HG03064 (cell line): ENCODE data around the gene GGACT.
"Not testable (repeated sequence)": the region's sequence is repeated elsewhere in the genome, so short reads cannot be mapped to it uniquely, and the experiment has no call there.

ENCODE experiments used
- ATAC-seq: cut with Tn5 transposase; IDR thresholded peaks from one replicate; pipeline ENCODE4 v1.9.1; 2021; ENCODE audit warnings: low read depth; ENCODE audit not compliant: unreplicated experiment

GGACT gene

DNA sequence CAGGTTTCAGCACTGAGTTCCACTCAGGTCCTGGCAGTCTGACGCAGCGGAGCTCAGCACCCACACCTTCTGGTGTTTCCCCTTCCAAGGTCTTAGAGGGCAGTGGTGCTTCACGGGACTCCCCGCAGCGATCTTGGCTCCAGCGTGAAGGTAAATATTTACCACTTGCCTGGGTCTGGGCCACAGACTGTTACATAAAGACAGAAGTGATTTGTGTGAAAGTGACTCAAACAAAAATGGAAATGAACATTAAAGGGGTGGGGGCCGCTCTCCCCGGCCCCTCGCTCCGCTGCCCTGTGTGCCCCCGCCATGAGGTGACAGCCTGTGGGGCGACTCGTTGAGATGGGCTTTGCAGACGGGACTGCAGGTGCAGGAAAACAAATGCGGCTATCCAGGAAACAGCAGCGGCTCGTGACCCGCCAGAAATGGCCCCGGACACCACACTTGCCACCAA, 55.0 kb downstream of the GGACT start:
- ATAC-seq, result no peak

DNA sequence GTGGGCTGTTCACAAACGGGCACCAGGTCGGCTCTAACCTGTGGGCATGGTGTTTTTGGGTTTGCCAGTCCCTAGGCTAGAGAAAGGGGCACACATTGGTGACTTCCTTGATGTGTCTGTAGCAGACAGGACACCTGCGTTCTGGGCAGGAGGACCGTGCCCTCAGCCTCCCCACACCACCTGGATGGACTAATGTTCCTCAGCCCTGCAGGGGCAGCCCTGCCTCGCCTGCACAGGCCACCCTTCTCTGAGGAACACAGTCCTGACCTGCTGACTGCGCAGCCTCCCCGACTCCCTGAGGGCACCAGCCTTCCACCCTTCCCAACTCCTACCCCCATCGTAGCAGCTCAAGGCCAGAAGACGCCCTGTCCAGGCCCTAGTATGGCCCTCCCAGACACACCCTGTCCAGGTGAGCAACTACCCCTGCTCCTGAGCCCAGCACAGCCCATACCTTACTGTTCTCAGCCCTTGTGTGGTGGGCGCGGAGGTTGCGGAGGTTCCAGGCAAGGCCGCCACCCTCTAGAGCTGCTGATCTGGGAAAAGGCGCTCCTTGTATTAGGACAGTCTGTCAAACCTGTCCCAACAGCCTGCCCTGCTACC, 55.7 kb downstream of the GGACT start:
- no peak for ATAC-seq

DNA sequence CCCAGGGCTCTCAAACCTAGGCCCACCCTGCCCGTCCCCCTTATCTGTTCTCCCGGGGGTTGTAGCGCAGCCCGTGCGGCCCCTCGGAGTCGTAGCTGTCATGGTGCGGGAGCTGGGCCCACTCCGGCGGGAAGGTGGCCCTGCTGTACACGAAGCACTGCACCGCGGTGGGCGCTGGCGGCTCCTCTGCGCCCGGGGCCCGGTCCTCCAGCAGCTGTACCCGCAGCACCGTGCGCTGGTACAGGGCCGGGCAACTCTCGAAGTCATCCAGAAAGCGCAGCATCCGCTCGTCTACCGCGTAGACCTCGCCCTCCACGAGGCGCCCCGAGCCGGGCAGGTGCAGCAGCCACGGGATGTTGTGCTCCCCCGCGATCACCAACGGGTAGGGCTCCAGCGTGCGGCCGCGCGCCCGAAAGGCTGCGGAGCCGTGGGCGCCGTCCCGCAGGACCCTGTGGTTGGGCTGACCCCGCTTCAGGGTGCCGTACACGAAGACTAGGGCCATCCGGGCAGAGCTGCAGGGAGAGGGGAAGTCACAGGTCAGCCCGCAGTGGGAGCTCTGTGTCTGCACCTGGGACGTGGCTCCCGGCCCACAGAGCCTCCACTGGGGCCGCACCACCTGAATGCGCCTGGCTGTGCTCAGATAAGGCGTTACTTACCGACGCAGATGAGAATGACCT, 56.4 kb downstream of the GGACT start:
- no peak for ATAC-seq

DNA sequence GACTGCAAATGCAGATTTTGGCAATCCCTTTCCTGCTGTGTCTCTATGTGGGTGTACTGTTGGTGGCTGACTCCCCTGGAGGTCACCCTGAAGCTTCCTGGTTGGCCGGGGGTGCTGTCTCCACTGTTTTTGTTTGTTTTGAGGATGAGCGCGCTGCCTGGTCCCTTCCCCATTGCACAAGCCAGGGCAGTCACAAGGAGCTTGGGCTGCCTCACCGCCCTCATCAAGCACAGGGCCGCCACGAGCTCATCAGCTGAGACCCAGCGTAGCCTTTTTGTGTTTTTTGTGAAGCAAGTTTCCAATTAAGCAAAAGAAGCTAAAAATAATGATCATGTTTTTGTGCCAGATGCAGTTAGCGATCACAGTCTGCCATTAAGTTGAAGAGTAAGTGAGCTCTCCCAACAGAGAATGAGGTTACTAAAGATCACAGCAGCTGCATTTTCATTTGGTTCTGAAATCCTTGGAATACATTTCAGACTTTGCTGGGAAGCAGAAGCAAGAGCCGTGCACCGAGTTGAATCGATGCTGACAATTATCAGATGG, 57.8 kb downstream of the GGACT start:
- ATAC-seq, result no peak

DNA sequence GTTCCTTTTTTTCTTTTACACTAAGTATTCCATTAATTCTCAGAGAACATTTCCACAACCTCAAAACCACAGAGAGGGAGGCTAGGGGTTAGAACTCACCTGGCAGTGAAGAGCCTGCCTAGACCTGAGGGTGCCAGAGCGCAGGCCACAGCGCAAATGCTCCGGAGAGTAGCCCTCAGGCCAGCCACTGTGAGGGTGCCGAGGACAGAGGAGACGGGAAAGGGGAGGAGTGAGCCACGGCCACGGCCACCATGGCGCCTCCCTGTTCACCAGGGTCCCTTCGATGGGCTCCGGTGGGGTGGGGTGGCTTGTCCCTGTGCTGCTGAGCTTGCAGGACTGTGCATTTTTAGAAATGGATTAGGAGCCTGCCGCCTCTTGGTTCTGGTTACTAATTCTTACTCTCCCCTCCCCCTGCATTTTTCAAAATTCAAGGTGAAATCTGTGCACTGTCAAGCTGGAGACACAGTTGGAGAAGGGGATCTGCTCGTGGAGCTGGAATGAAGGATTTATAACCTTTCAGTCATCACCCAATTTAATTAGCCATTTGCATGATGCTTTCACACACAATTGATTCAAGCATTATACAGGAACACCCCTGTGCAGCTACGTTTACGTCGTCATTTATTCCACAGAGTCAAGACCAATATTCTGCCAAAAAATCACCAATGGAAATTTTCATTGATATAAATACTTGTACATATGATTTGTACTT, 58.8 kb downstream of the GGACT start:
- no peak for ATAC-seq

DNA sequence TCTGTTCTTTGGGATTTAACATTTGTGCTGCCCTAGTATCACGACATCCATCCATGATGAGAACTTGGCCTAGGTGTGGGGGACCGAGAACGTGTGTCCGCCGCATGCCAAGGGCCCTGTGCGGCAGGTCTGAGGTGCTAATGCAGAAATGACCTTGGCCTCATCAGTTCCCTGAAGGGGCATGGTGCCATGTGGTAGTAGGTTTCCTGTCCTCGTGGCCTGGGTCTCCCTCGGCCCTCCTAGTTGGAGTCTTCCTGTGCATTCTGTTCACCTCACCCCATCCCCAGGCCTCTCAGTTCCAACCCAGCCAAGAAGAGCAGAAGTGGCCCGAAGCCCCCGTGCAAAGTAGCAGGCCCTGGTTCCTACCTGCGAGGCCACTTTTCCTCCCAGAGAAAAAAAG, 59.8 kb downstream of the GGACT start:
- no peak for ATAC-seq

DNA sequence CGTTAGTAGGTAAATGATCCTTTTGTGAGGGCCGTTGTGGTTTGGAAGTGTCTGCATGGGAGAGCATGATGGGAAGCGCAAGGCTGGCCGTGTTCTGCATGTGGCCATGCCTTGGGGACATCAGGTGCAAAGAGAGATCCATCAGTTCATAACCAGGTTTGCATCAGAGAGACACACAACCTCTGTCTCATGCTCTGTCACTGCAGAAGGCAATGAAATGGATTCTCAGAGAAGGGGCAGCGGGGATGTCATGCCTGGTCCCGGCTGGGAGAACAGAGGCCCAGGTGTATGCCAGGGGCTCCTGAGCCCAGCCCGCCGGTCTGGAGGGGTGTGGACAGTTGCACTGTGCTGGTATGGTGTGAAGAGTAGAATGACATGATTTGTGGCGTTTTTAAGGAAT, 60.2 kb downstream of the GGACT start:
- ATAC-seq, result no peak

DNA sequence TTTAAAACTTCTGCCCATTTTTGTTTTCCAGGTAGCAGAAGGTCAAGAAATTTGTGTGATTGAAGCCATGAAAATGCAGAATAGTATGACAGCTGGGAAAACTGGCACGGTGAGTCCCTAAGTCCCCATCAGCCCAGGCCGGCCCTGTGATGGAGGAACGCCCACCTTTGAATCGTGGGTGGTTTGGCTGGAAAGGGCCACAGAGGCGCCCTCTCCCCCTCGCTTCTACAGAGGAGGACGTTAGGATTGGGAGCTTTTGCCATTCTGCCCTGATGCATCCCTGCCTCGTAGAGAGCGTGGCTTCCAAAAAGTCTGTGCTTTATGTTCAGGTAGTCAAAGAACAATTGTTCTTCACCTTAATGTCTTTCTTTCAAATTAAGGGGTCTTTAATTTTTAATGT, 60.9 kb downstream of the GGACT start:
- ATAC-seq, result no peak

DNA sequence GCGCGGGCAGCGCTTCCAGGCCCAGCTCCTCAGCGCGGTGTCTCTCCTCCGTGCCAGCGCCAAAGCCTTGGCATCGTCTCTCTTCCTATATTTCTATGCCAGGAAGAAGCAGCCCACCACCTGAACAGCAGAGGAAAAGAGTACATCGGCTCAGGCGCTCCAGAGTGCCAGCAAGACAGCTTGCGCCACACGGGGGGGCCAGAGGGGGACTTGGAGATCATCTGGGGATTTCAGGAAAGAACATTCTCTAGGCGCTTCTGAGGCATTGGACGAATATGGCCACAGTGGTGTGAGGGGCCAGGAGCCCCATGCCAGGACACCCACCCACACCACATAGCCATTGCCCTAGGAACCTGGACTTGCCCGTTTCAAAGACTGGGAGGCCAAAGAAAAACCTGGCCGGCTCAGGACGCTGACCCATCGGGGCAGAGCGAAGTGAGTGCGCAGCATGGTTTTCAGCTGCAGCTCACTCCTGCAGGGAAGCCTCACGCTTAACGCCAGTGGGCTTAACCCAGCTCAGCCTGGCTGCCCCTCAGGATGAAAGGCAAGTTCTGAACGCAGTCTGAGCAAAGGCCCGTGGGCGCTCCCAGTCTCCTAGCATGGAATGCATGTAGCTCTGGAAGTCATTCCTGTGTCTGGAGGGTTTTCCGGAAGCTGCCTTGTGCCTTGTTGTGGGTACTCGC, 62.1 kb downstream of the GGACT start:
- ATAC-seq, result no peak

DNA sequence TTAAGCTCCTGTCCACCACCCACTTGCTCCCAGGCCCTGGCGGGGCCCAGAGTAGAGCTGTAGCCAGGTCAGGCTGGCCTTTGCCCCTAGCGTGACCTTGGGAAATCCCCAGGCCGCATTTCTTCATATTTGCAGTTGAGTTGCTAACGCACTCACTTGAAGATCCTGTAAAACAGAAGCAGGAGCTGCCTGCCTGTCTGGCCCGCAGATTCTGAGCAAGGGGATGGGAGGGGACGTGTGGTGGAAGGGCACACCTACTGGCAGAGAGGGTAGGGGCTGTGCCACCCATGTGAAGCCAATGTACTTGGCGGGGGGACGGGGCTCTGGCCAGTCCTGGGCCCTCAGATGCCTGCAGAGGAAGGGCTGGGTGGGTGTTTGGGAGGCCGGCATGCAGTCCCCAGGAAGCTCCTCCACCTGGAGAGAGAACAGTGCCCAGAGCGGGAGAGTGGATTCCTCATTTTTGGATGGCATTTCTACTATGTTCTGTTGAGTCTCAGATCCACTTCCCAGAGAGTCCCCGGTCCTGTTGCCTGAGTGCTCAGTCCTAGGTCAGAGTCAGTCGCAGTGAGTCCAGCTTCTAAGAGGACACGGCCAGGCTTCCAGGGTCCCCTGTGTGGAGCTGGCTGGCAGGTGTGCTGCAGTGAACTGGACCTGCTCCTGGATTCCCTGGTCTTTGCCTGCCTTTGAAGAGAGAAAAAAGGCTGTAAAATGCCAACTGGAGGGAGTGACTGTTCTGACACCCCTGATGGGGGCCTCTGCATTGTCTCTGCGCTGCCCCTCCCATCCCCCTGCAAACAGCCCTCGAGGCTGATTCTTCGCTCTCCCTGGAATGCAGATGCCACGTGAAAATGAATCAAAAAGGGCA, 62.9 kb downstream of the GGACT start:
- no peak for ATAC-seq

DNA sequence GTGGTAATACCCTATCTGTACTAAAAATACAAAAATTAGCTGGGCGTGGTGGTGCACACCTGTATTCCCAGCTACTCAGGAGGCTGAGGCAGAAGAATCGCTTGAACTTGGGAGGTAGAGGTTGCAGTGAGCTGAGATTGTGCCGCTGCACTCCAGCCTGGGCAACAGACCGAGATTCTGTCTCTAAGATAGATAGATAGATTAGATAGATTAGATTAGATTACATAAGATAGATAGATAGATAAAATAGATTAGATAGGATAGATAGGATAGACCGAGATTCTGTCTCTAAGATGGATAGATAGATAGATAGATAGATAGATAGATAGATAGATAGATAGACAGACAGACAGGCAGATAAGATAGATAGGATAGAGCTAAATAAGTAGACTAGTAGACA, 63.9 kb downstream of the GGACT start:
- not testable (repeated sequence) for ATAC-seq

DNA sequence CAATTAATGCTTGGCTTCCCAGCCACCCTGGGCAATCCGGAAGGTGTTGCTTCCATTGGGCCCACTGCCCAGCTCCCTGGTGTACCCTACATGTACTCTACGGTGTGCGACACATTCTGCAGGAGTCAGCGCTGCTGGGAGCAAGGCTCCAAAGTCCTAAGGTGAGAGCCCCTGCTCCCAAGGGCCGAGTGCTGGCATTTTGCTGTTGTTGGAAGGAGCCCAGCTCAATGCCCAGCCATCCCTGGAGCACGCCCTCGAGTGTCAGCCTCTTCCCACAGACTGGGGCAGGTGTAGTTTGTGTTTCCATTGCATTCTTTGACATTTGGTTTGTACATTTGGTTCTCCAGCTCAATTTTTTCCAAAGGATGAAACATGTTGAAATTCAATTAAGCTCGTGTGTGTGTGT, 64.6 kb downstream of the GGACT start:
- ATAC-seq, result no peak

DNA sequence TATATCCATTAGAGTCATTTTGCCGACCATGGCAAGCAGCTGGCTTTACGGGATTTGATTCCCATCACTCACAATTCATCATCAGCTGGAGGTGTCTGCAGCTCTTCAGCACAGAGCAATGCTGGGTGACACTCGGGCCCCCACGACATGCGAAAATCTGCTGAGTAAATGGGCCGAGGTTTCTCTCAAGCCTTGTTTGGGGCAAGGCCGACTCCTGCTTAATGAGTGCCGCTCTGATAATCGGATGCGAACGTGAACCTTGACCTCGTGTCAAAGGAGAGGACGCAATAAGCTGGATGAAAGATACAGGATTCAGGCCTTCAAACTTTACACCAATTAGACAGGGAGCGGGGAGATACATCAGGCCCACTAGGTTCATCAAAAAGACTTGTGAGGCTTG, 65.2 kb downstream of the GGACT start:
- ATAC-seq, result no peak

DNA sequence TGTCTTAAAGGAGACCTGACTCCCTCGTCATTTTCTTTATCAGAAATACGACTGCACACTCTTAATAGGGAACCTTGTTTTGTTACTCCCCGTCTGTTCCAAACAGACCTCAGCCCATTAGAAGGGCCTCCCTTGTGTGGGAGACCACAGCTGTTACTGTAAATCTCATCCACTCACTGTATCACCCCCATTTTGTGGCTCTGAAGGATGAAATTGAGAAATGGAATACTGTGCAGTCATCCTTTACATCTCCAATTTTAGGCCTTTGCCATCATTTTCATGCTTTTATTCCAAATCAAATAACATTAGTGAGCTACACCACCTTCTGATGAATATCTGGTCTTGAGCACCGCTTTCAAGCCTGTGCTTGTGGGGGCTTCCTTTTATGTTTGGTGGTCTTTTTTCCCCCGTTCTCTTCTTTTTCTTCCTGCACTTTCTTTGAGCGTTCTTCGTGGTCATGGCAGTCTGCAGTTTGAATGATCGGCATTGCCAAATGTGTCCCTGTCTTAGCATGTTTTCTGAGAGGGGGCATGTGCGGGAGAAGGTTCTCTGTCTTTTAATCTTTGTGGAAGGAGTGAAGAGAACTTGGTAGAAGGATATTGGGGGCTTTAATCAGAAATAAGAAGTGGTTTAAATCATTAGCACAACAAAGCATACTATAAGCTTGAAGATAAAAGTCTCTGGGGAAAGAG, 65.8 kb downstream of the GGACT start:
- no peak for ATAC-seq

DNA sequence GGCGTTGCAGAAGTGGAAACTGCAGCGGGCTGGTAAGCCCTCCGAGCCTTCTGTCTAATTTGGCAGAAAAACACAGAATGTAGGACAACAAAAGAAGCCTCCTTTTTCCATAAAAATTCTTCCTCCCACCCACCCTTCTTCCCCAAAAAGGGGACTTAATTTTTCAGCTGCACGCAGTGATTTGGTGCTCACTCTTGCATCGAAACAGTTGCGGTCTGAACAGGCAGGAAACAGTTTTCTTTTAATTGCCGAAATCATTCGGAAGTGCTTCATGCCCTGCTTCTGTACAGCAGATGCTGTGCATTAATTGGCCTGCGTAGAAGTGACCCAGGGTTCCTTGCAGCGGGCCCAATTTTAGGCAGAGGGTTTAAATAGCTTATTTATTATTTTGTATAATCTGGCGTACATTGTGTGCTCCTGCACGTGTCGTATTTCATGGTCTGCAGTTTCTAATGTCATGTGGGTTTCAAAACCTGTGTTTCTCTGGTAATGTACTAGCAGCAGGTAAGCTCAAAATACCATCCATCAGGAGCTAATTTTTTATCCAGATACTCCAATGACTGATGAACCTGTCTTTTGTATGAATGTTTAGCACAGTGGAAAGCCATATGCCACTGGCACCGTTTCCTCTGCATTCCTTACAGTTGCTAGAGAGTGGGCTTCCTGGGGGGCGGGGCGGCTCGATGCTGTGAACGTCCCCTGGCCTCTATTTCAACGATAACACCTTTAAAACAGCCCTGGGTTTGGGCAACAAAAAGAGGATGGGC, 66.6 kb downstream of the GGACT start:
- ATAC-seq, result no peak

DNA sequence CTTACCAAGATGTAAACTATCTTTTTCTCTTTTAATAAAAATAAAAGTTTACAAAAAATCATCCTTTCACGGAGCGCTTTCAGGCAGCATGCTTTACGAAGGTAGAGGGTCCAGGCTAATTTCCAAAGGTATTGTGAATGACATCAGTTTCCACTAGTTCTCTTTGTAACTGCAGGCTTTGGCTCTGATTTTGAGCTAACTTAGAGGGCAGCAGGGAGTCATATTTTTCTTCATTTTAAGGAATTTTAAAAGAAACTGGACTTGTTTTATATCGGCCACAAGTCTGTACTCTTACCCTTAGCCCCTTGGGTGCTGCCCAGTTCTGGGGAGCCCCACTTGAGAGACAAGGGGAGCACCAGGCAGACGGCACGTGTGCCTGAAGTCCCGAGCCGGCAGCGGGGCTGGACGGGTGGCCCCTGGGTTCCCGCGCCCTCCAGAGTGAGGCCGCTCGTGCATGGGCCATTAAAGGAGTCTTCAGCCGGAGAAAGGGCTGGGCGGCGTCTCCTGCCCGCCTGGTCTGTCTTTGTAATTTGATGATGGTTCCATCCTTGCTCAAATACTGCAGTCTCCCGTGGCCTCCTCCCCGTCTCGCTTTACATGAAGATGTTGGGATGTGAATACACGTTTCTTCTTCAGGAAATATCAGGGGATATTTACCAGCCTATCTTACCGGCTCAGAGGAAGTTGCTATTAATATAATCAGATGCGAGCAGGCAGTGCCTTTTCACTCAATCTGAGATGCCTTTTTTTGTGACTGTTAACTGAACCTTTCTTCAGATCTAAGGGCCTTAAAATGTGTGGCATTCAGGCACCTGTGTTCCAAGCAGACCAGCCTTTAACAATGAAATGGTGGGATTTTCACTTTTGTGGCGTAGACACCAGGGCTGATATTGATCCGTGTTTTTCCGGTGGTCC, 67.4 kb downstream of the GGACT start:
- ATAC-seq, result no peak

DNA sequence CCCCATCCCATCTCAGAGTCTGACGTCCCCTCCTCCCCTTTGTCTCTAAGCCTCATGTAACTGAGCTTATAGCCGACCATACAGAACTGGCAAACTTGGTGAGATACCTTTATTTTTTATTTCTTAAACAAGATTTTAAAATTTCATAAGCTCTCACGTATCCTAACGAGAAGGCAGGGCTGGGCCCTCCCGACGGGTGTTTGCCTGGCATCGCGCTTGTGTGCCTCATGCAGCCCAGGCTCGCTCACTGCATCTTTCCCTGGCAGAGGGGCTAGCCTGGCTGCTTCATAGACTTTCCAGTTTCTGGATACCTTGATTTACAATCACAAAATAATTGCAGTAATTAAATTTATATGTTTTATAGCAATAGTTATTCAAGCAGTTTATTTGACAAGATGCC, 69.0 kb downstream of the GGACT start:
- ATAC-seq, result no peak
